ENCODE data around the gene NAALADL1. TPM values are rescaled to one million over a fixed set of nuclear protein-coding genes. Genes with fewer than 3 reads are reported as not detected.

NAALADL1 gene
- total RNA-seq: 11.5 and 12.8 TPM in 2 replicates

GRCh38 chr11:65058419-65059054 is at the start of gene NAALADL1:
TSS of gene NAALADL1 (minus strand) at chr11:65058553. CDS start at chr11:65058521, 32 bp downstream.

GRCh38 chr11:65095974-65096806 is 37.8 kb upstream of the NAALADL1 start, which contains the start of gene VPS51:
TSS of gene VPS51 (plus strand) at chr11:65096214. CDS start at chr11:65096251, 37 bp downstream.

GRCh38 chr11:65083834-65084597 is 25.7 kb upstream of the NAALADL1 start, which contains the start of the genes CDCA5 and ZFPL1:
TSS of gene CDCA5 (minus strand) at chr11:65084040. CDS start at chr11:65083978, 62 bp downstream.
TSS of gene ZFPL1 (plus strand) at chr11:65084222. CDS start at chr11:65084699, 477 bp downstream.

GRCh38 chr11:65040847-65041622 is 17.3 kb downstream of the NAALADL1 start, which contains the start of gene SAC3D1:
TSS of gene SAC3D1 (plus strand) at chr11:65041210. CDS start at chr11:65041293, 83 bp downstream.

GRCh38 chr11:65027213-65028067 is 30.9 kb downstream of the NAALADL1 start, which contains the start of gene SNX15:
TSS of gene SNX15 (plus strand) at chr11:65027439. CDS start at chr11:65027538, 99 bp downstream.

GRCh38 chr11:65013888-65014725 is 44.2 kb downstream of the NAALADL1 start, which contains the start of gene ARL2:
TSS of gene ARL2 (plus strand) at chr11:65014160. CDS start at chr11:65014208, 48 bp downstream.

GRCh38 chr11:64996710-64997380 is 61.5 kb downstream of the NAALADL1 start, which contains the start of gene BATF2:
TSS of gene BATF2 (minus strand) at chr11:64996971. CDS start at chr11:64996914, 57 bp downstream.

Other genes starting within 250 kb of the NAALADL1 start
- 10.8 and 14.8 TPM in 2 replicates for gene MEN1, start 248.0 kb downstream of the NAALADL1 start, total RNA-seq
- gene CDC42BPG, start 213.9 kb downstream of the NAALADL1 start, total RNA-seq: 0.34 and 0.43 TPM in 2 replicates
- 19.3 and 24.4 TPM in 2 replicates for gene EHD1, start 179.9 kb downstream of the NAALADL1 start, total RNA-seq
- 8.8 and 13.9 TPM in 2 replicates for gene ATG2A, start 141.3 kb downstream of the NAALADL1 start, total RNA-seq
- gene PPP2R5B, start 133.9 kb downstream of the NAALADL1 start, total RNA-seq: 5.0 and 9.2 TPM in 2 replicates
- gene GPHA2, start 122.7 kb downstream of the NAALADL1 start, total RNA-seq: not detected in 2 replicates
- not detected in 2 replicates for gene MAJIN, start 86.4 kb downstream of the NAALADL1 start, total RNA-seq
- gene BATF2, start 61.6 kb downstream of the NAALADL1 start, total RNA-seq: 0.52 and 0.54 TPM in 2 replicates
- gene ARL2, start 44.4 kb downstream of the NAALADL1 start, total RNA-seq: 124 and 130 TPM in 2 replicates
- 7.5 and 9.9 TPM in 2 replicates for gene SNX15, start 31.1 kb downstream of the NAALADL1 start, total RNA-seq
- 4.1 and 5.3 TPM in 2 replicates for gene SAC3D1, start 17.3 kb downstream of the NAALADL1 start, total RNA-seq
- gene CDCA5, start 25.5 kb upstream of the NAALADL1 start, total RNA-seq: 1.5 and 2.0 TPM in 2 replicates
- gene ZFPL1, start 25.7 kb upstream of the NAALADL1 start, total RNA-seq: 16.4 and 20.7 TPM in 2 replicates
- 231 and 291 TPM in 2 replicates for gene VPS51, start 37.7 kb upstream of the NAALADL1 start, total RNA-seq
- 6.0 and 12.8 TPM in 2 replicates for gene TM7SF2, start 53.3 kb upstream of the NAALADL1 start, total RNA-seq
- gene ZNHIT2, start 59.1 kb upstream of the NAALADL1 start, total RNA-seq: 6.3 and 6.4 TPM in 2 replicates
- 283 and 465 TPM in 2 replicates for gene FAU, start 63.6 kb upstream of the NAALADL1 start, total RNA-seq
- 41.9 and 49.5 TPM in 2 replicates for gene MRPL49, start 63.8 kb upstream of the NAALADL1 start, total RNA-seq
- 7.9 and 12.3 TPM in 2 replicates for gene SYVN1, start 76.0 kb upstream of the NAALADL1 start, total RNA-seq
- gene SPDYC, start 111.7 kb upstream of the NAALADL1 start, total RNA-seq: not detected in 2 replicates
- 80.4 and 81.5 TPM in 2 replicates for gene CAPN1, start 123.4 kb upstream of the NAALADL1 start, total RNA-seq
- 3.3 and 3.4 TPM in 2 replicates for gene POLA2, start 203.4 kb upstream of the NAALADL1 start, total RNA-seq

Measured in dermis lymphatic vessel endothelial cell (primary cell).